ENCODE measurements around the gene AAK1. TPM values are rescaled to one million over a fixed set of nuclear protein-coding genes. Genes with fewer than 3 reads are reported as not detected.

The AAK1 gene
- total and polyA plus RNA-seq, 2 of the 13 experiments (the other 11 are each of a cell fraction or from before 2014, with no cell fraction given) = 9.8 to 10.3 TPM

DNA sequence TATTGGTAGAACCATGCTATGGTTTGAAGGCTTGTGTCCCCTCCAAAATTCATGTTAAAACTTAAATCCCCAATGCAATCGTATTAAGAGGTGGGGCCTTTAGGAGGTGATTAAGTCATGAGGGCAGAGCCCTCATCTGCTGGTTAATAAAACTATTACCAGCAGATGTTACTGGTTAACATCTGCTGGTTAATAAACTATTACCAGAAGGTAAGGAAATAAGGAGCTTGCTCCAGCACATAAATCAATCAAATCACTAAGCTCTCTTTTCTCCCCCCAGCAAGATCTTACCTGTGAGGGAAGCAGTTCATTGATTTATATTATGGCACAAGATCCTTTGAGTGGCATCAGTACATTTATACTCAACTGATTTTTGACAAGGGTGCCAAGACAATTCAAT, 96.9 kb downstream of the AAK1 start:
- H4K20me1 ChIP-seq (ENCODE audit: insufficient read depth, low read length) = no peaks in the 10 kb centered on the region
- ATAC-seq (no peak), FAIRE-seq (no peak), DNase-seq (ENCODE audit: low spot score) (no peak)
- H3K9me3 ChIP-seq (ENCODE audit: low read length) = peaks cover 8% of the 10 kb centered on the region; the same call in 1 of the 2 replicates
- H3K36me3 ChIP-seq (replicated peaks in 1 of 2; ENCODE audit: control insufficient read depth in 1 of 2, insufficient read depth in 2 of 2, low read length in 2 of 2) = peaks cover 0 to 7% of the 10 kb centered on the region in 2 experiments; a peak in 2 of 5 replicates
- H3K4me2 ChIP-seq (ENCODE audit: low read depth, low read length) = no peak overlapping the region
- no peak overlapping the region for H2AFZ ChIP-seq (ENCODE audit: low read length)
- H3K27me3 ChIP-seq (ENCODE audit: control insufficient read depth in 1 of 2, insufficient read depth in 2 of 2, low read length in 2 of 2) = no peaks in the 10 kb centered on the region
- no TSS peak for BruUV-seq (replicated peaks)
- H3K79me2 ChIP-seq (ENCODE audit: insufficient read depth, low read length) = no peaks in the 10 kb centered on the region
- ChIA-PET POLR2A (no interaction called here), CTCF (ENCODE audit: low intra/inter-chr PET ratio, low total read pairs) (no interaction called here)
- in situ Hi-C loops (cut with HindIII; ENCODE audit: extremely low pct_ligation_motif_present, low pct_unique_long_range_greater_than_20kb) (no loop called here), intact Hi-C loops (cut with micrococcal nuclease; ENCODE audit: unreplicated experiment) (no loop called here)
- no peak overlapping the region for H3K9ac ChIP-seq (ENCODE audit: insufficient read depth, low read depth, low read length)
- no peaks in the 10 kb centered on the region for H3K4me1 ChIP-seq (ENCODE audit: insufficient read depth, low read length)
- no peak for TF ChIP-seq IKZF5 (CRISPR knock-in tag; IDR thresholded peaks at IDR 0.05)
- no peak for TF ChIP-seq ZNF33A (CRISPR knock-in tag; IDR thresholded peaks at IDR 0.05; ENCODE audit: borderline replicate concordance)
- no peak for TF ChIP-seq IKZF4 (CRISPR knock-in tag; IDR thresholded peaks at IDR 0.05; ENCODE audit: borderline replicate concordance, low read depth, not compliant biosample characterization)
- TF ChIP-seq CBX1 (IDR thresholded peaks at IDR 0.05; ENCODE audit: low read depth) = no peak
- TF ChIP-seq ZFP36L1 (CRISPR knock-in tag; IDR thresholded peaks at IDR 0.05) = no peak
- no peak for TF ChIP-seq KLF11 (CRISPR knock-in tag; IDR thresholded peaks at IDR 0.05)
- no peak for TF ChIP-seq DMAP1 (CRISPR knock-in tag; IDR thresholded peaks at IDR 0.05)
- TF ChIP-seq, protein P1, sequence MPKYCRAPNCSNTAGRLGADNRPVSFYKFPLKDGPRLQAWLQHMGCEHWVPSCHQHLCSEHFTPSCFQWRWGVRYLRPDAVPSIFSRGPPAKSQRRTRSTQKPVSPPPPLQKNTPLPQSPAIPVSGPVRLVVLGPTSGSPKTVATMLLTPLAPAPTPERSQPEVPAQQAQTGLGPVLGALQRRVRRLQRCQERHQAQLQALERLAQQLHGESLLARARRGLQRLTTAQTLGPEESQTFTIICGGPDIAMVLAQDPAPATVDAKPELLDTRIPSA (CRISPR knock-in tag; IDR thresholded peaks at IDR 0.05; ENCODE audit: borderline replicate concordance) = no peak
- TF ChIP-seq, protein P2, sequence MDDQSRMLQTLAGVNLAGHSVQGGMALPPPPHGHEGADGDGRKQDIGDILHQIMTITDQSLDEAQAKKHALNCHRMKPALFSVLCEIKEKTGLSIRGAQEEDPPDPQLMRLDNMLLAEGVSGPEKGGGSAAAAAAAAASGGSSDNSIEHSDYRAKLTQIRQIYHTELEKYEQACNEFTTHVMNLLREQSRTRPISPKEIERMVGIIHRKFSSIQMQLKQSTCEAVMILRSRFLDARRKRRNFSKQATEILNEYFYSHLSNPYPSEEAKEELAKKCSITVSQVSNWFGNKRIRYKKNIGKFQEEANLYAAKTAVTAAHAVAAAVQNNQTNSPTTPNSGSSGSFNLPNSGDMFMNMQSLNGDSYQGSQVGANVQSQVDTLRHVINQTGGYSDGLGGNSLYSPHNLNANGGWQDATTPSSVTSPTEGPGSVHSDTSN (CRISPR knock-in tag; IDR thresholded peaks at IDR 0.05; ENCODE audit: borderline replicate concordance) = no peak
- TF ChIP-seq ZNF33B (CRISPR knock-in tag; IDR thresholded peaks at IDR 0.05) = no peak
- TF ChIP-seq ZSCAN29 (CRISPR knock-in tag; conservative IDR thresholded peaks at IDR 0.05) = no peak
- no peak for TF ChIP-seq MAFK (conservative IDR thresholded peaks at IDR 0.05 in 1 of 2, IDR thresholded peaks at IDR 0.05 in 1 of 2; ENCODE audit: low read length in 2 of 2)
- TF ChIP-seq, protein P3, sequence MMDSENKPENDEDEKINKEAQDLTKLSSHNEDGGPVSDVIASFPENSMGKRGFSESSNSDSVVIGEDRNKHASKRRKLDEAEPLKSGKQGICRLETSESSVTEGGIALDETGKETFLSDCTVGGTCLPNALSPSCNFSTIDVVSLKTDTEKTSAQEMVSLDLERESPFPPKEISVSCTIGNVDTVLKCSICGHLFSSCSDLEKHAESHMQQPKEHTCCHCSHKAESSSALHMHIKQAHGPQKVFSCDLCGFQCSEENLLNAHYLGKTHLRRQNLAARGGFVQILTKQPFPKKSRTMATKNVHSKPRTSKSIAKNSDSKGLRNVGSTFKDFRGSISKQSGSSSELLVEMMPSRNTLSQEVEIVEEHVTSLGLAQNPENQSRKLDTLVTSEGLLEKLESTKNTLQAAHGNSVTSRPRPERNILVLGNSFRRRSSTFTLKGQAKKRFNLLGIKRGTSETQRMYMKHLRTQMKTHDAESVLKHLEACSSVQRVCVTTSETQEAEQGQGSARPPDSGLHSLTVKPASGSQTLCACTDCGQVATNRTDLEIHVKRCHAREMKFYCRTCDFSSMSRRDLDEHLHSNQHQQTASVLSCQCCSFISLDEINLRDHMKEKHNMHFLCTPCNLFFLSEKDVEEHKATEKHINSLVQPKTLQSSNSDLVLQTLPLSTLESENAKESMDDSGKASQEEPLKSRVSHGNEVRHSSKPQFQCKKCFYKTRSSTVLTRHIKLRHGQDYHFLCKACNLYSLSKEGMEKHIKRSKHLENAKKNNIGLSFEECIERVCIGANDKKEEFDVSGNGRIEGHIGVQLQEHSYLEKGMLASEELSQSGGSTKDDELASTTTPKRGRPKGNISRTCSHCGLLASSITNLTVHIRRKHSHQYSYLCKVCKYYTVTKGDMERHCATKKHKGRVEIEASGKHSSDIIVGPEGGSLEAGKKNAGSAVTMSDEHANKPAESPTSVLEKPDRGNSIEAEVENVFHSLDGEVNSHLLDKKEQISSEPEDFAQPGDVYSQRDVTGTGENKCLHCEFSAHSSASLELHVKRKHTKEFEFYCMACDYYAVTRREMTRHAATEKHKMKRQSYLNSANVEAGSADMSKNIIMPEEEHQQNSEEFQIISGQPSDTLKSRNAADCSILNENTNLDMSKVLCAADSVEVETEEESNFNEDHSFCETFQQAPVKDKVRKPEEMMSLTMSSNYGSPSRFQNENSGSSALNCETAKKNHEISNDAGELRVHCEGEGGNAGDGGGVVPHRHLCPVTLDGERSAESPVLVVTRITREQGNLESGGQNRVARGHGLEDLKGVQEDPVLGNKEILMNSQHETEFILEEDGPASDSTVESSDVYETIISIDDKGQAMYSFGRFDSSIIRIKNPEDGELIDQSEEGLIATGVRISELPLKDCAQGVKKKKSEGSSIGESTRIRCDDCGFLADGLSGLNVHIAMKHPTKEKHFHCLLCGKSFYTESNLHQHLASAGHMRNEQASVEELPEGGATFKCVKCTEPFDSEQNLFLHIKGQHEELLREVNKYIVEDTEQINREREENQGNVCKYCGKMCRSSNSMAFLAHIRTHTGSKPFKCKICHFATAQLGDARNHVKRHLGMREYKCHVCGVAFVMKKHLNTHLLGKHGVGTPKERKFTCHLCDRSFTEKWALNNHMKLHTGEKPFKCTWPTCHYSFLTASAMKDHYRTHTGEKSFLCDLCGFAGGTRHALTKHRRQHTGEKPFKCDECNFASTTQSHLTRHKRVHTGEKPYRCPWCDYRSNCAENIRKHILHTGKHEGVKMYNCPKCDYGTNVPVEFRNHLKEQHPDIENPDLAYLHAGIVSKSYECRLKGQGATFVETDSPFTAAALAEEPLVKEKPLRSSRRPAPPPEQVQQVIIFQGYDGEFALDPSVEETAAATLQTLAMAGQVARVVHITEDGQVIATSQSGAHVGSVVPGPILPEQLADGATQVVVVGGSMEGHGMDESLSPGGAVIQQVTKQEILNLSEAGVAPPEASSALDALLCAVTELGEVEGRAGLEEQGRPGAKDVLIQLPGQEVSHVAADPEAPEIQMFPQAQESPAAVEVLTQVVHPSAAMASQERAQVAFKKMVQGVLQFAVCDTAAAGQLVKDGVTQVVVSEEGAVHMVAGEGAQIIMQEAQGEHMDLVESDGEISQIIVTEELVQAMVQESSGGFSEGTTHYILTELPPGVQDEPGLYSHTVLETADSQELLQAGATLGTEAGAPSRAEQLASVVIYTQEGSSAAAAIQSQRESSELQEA (CRISPR knock-in tag; IDR thresholded peaks at IDR 0.05; ENCODE audit: not compliant biosample characterization) = no peak
- no peak for TF ChIP-seq ZMYM2 (CRISPR knock-in tag; IDR thresholded peaks at IDR 0.05)
- no peak for TF ChIP-seq ZNF878 (CRISPR knock-in tag; IDR thresholded peaks at IDR 0.05)
- no peak overlapping the region for H3K27ac ChIP-seq (ENCODE audit: extremely low read length, insufficient read depth, low read length)
- H3K4me3 ChIP-seq (replicated peaks in 1 of 3; ENCODE audit: insufficient read depth in 1 of 3, low read depth in 2 of 3, low read length in 3 of 3) = no peak overlapping the region
- 100% methylated on average over 1 of the region's 1 CpG for WGBS (ENCODE audit: low lambda C conversion rate)
